Type B pancreatic cell (in vitro differentiated cells): ENCODE results near the gene ADIRF. TPM values are rescaled to one million over a fixed set of nuclear protein-coding genes. Genes with fewer than 3 reads are reported as not detected.
"Not testable (repeated sequence)": the region's sequence is repeated elsewhere in the genome, so short reads cannot be mapped to it uniquely, and the experiment has no call there.

ENCODE experiments used
- DNase-seq: peaks from one replicate; pipeline ENCODE4 v3.0.0; 2021; ENCODE audit warnings: mixed read lengths; ENCODE audit not compliant: unreplicated experiment; ENCODE audit errors: extremely low spot score
- H3K27ac Mint-ChIP-seq: 2 replicates; pipeline ENCODE4 v1.8.0; 2021; ENCODE audit warnings: mild to moderate bottlenecking, mixed read lengths
- H3K27me3 Mint-ChIP-seq: 2 replicates; pipeline ENCODE4 v1.8.0; 2021; ENCODE audit warnings: mixed read lengths
- H3K36me3 Mint-ChIP-seq: 2 replicates; pipeline ENCODE4 v1.8.0; 2021; ENCODE audit warnings: mixed read lengths
- H3K4me1 Mint-ChIP-seq: one replicate; pipeline ENCODE4 v1.8.0; 2021; ENCODE audit warnings: mixed read lengths; ENCODE audit not compliant: unreplicated experiment
- H3K4me3 Mint-ChIP-seq: 2 replicates; pipeline ENCODE4 v1.8.0; 2021; ENCODE audit warnings: mild to moderate bottlenecking, mixed read lengths
- H3K9me3 Mint-ChIP-seq: 2 replicates; pipeline ENCODE4 v1.8.0; 2021; ENCODE audit warnings: mixed read lengths
- total RNA-seq: library from RNA; stranded (reverse); gene quantifications from 2 replicates; pipeline ENCODE4 v1.2.1, GENCODE V29; 2021; ENCODE audit warnings: low replicate concordance
- TF ChIP-seq, protein P1 (sequence below): fragments of 200-600 bp; sonication (generic); conservative IDR thresholded peaks from 2 replicates; pipeline ENCODE4 v1.5.0; 2021; ENCODE audit warnings: antibody characterized with exemption, mild to moderate bottlenecking

ADIRF gene
- total RNA-seq, 1 donor from 2014 or later, result not detected

DNA sequence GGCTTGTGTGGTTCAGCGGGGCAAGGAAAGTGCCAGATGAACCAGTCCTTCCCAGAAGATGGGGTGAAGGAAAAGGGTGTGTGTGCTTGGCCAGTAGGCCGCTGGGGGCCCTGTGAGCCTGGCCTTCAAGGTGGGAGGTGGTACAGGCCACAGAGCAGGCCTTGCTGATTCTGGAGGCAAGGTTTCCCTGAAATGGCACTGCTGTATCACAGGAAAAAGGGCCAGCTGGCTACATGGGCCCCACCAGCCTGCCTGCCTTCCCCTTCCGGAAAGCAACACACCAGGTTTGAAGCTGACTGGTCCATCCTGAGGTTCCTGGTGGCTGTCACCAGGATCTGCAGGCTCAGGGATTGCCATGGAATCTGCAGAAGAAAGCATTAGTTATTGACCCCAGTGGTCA lies 23.4 kb upstream of the ADIRF start:
- no peaks in the 10 kb centered on the region for H3K36me3 Mint-ChIP-seq
- peak overlapping the region; percentile 71 for H3K27ac Mint-ChIP-seq
- peaks cover 19% of the 10 kb centered on the region for H3K4me1 Mint-ChIP-seq
- H3K27me3 Mint-ChIP-seq, result peaks cover 4% of the 10 kb centered on the region
- no peaks in the 10 kb centered on the region for H3K9me3 Mint-ChIP-seq
- TF ChIP-seq, protein P1, sequence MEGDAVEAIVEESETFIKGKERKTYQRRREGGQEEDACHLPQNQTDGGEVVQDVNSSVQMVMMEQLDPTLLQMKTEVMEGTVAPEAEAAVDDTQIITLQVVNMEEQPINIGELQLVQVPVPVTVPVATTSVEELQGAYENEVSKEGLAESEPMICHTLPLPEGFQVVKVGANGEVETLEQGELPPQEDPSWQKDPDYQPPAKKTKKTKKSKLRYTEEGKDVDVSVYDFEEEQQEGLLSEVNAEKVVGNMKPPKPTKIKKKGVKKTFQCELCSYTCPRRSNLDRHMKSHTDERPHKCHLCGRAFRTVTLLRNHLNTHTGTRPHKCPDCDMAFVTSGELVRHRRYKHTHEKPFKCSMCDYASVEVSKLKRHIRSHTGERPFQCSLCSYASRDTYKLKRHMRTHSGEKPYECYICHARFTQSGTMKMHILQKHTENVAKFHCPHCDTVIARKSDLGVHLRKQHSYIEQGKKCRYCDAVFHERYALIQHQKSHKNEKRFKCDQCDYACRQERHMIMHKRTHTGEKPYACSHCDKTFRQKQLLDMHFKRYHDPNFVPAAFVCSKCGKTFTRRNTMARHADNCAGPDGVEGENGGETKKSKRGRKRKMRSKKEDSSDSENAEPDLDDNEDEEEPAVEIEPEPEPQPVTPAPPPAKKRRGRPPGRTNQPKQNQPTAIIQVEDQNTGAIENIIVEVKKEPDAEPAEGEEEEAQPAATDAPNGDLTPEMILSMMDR, result no peak
- H3K4me3 Mint-ChIP-seq, result peak overlapping the region; percentile 30
- DNase-seq, result peak; percentile 24

DNA sequence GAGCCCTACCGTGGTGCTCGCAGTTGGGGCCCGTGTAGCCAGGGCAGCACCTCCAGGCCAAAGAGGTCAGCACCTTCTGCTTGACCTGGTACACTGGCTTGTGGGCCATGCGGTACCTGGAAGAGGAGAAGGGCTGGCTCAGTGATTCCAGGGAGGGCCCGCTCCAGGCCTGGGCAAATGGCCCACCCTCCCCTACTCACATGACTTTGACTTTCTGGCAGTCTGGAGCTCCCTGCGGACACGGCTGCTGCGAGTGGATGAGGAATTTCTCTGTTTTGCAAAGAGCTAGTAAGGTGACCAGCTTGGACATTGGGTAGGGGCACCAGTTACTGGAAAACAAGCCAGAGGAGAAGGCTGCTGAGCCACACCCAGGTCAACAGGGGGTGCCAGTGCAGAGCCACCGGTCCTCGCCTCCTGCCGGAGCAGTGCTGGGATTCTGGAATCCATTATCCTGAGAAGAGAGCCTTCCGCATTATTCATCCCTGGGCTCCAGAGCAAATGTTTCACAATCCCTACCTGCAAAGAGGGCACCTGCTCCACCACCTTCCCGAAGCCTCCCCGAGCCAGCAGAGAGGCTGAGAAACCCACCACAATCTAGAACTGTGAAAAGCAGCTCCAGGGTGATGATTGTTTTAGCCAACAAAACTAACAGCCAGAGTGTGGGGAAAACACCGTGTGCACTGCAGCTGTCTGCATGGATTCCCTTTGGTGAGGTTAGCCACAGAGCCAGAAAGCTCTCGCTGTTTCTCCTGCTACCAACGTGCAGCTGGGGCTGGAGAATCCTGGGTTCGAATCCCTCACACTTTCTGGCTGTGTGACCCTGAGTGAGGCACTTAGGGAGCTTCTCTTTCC lies 22.7 kb upstream of the ADIRF start:
- peak; percentile 64 for DNase-seq
- Mint-ChIP-seq H3K27me3 (peaks cover 4% of the 10 kb centered on the region), H3K27ac (no peak overlapping the region), H3K9me3 (no peaks in the 10 kb centered on the region), H3K36me3 (no peaks in the 10 kb centered on the region), H3K4me3 (no peak overlapping the region), H3K4me1 (peaks cover 23% of the 10 kb centered on the region)
- TF ChIP-seq, protein P1, result peak; percentile 62

DNA sequence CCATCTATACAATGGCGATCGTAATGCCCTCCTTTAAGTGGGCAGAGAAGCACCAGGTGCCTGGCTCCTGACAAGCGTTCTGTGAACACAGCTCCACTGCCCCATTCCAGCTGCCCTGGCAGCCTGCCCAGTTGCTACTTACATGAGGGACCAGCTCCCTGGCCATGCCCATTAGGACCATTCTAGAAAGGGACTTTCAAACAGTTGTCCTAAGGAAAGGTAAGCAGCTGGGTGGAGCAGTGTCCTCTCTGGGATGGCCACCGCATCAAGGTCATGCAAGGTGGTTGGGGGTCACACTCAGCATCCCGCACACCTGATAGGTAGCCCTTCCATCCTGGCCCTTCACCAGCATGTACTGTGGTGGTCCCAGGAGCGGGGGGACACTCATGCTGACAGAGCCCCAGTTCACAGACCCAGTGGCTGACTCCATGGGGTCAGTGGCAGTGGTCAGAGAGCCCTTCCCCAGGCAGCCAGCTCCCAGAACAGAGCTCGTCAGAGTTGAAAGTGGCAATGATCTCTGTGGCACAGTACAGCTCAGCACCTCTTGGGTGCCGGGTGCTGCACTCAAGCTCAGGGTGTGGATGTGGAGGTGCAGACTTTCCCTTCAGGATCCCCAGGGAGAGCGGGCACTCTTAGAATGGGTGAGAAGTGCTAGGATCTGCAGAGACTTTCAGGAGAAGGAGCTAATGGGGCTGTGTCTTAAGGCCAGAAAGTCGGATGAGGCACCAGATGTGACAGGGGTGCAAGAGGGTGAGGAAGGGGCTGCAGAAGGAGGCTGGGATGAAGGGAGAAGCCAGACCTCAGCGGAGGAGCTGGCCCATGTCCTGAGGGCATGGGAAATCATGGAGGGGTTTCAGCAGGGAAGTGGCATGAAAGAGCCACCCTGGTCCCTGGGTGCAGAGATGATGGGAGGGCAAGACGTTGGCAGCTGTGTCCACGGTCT lies 21.8 kb upstream of the ADIRF start:
- Mint-ChIP-seq H3K4me3 (no peak overlapping the region), H3K27ac (no peak overlapping the region), H3K9me3 (no peaks in the 10 kb centered on the region), H3K36me3 (no peaks in the 10 kb centered on the region), H3K27me3 (peaks cover 4% of the 10 kb centered on the region), H3K4me1 (peaks cover 24% of the 10 kb centered on the region)
- peak; percentile 64 for DNase-seq
- TF ChIP-seq, protein P1, result no peak

DNA sequence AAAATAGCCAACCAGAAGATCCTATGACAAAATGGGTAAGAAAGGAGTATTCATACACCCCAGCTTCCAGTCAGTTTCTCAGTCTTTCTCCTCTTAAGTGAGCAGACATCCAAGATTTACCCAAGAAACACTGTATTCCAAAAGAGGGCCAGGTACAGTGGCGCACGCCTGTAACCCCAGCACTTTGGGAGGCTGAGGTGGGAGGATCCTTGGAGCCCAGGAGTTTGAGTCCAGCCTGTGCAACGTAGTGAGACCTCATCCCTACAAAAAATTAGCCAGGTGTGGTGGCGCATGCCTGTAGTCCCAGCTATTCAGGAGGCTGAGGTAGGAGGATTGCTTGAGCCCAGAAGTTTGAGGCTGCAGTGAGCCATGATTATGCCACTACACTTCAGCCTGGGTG lies 20.5 kb upstream of the ADIRF start:
- not testable (repeated sequence) for H3K27ac Mint-ChIP-seq, H3K36me3 Mint-ChIP-seq, DNase-seq, H3K27me3 Mint-ChIP-seq, H3K4me3 Mint-ChIP-seq
- Mint-ChIP-seq H3K9me3 (peaks cover 11% of the 10 kb centered on the region), H3K4me1 (peaks cover 24% of the 10 kb centered on the region)

DNA sequence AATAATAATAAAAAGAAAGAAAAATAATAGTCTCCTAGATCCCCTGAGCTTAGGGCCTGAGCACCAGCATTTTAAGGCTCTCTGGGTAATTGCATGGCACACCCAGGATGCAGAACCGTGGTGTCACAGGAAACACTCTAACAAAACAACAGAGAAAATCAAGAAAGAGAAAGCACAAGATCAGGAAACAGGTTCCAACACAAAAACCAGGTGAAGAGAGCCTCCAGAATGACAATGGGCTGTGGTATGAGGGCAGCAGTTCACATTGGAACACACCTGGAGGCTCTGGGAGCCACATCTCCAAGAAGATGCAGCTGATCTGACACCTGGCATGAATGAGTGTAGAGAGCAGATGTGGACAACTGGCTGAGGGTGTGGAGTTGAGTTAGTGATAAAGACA lies 17.9 kb upstream of the ADIRF start:
- Mint-ChIP-seq H3K9me3 (peaks cover 14% of the 10 kb centered on the region), H3K27ac (peak overlapping the region; percentile 86), H3K4me3 (peak overlapping the region; percentile 18), H3K4me1 (peaks cover 28% of the 10 kb centered on the region), H3K27me3 (peaks cover 4% of the 10 kb centered on the region), H3K36me3 (peaks cover 8% of the 10 kb centered on the region)
- no peak for DNase-seq
- TF ChIP-seq, protein P1, result no peak
